GM21825 (cell line): Measurements from ENCODE around the gene AHNAK.
"Not testable (repeated sequence)": the region's sequence is repeated elsewhere in the genome, so short reads cannot be mapped to it uniquely, and the experiment has no call there.

Source experiments
- ATAC-seq: cut with Tn5 transposase; IDR thresholded peaks from one replicate; pipeline ENCODE4 v1.9.1; 2021; ENCODE audit warnings: mild to moderate bottlenecking, moderate library complexity; ENCODE audit not compliant: unreplicated experiment

The AHNAK gene

GRCh38 chr11:62468577-62468976, 78.0 kb downstream of the AHNAK start:
- no peak for ATAC-seq

- no peak for ATAC-seq
Measured at GRCh38 chr11:62466444-62466843, 80.2 kb downstream of the AHNAK start.

DNA sequence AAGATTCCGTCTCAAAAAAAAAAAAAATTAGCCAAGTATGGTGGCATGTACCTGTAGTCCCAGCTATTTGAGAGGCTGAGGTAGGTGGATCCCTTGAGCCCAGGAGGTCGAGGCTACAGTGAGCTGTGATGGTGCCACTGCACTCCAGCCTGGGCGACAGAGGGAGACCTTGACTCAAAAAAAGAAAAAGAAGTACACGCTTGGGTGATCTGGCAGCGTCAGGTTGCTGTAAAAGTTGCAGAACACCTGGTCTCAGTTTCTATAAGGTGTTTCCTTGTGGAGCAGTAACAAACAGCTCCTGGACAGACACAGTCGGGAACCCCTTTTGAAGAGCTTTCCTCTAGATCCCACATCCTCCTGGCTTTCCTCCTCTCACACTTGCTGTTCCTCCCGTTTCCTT, 82.0 kb downstream of the AHNAK start:
- ATAC-seq = no peak

DNA sequence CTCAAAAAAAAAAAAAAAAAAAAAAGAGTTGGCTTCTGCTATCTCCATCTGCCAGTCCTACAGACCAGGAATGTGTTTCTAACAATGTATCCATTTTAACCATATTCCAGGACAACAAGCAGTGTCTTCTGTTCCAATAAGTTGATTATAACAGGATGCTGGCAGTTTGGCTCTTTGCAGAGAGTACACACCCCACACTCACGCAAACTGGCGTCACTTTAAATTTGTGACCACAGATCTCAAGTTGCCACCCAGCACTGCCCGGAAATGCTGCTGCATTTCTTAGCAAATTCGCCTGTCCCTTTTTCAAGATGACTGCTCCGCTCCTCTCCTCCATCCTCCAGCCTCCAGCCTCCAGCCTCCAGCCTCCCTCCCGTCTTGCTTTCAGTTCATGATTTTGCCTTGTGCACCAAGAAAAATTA, 83.5 kb downstream of the AHNAK start:
- no peak for ATAC-seq

DNA sequence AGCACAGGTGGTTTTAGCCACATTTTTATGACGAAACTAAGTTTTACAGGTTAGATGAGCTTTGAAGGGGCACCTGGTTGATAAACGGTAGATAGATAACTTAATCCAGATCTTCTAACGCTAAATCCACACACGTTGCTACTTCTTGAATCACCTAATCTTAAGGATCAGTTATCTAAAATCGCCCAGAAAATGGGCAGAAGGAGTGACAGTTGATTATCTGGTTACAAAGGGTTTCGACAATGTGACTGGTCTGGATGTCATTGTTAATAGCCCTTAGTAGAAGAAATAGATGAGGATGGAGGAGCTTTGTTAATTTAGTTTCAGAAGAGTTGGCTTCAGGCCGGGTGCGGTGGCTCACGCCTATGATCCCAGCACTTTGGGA, 84.1 kb downstream of the AHNAK start:
- ATAC-seq = no peak

GRCh38 chr11:62461740-62462507, 84.7 kb downstream of the AHNAK start:
- no peak for ATAC-seq

- no peak for ATAC-seq
Measured at GRCh38 chr11:62459080-62459479, 87.5 kb downstream of the AHNAK start.

GRCh38 chr11:62458212-62459002, 88.2 kb downstream of the AHNAK start:
- no peak for ATAC-seq

DNA sequence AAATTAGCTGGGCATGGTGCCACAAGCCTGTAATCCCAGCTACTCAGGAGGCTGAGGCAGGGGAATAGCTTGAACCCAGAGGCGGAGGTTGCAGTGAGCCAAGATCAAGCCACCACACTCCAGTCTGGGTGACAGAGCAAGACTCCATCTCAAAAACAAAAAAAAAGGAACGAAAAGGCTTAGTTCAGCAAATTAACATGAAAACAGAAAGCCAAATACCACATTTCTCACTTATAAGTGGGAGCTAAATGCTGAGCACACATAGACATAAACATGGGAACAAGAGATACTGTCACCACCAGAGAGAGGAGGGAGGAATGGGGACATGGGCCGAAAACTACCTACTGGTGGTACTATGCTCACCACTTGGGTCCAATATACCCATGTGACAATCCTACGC, 89.1 kb downstream of the AHNAK start:
- ATAC-seq = no peak

GRCh38 chr11:62456630-62457029, 90.0 kb downstream of the AHNAK start:
- no peak for ATAC-seq

DNA sequence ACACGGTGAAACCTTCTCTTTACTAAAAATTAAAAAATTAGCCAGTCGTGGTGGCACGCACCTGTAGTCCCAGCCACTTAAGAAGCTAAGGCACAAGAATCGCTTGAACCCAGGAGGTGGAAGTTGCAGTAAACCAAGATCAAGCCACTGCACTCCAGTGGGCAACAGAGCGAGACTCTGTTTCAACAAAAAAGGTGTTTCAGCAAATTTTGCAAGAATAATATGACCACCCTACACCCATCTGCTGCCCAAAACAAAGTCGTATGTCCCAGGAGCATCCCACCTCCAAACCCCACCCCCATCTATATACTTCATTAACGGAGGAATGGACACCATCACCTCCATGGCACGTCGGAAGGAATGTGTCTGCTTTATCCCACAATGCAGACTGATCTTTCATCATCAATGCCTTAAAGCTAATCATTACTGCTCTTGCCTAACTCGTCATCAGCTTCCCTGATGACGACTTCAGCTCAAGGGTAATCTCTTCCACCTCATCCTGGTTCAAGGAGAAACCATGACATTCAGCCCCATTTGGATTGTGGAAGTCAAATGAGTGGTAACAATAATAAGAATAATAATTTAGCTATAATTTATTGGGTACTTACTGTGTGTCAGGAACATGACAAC, 93.7 kb downstream of the AHNAK start:
- ATAC-seq = no peak

DNA sequence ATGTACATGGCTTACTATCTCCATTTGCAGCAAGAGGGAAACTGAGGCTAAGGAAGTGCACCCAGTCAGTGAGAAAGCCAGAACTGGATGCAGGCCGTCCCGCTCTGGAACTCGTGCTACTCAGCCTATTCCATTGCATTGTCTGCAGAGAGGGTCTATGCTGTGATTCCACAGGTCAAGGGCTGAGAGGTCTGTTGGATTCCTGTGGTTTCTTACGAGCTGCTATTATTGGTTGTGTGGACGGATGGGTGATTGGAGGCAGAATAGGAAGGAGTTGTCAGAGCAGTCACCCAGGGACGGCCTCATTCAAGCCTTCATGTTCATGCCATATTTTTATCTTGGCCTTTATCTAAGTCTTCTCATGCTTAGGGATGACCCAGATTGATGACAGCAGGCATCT, 94.3 kb downstream of the AHNAK start:
- no peak for ATAC-seq

- ATAC-seq = no peak
Measured at GRCh38 chr11:62451241-62451621, 95.4 kb downstream of the AHNAK start.

DNA sequence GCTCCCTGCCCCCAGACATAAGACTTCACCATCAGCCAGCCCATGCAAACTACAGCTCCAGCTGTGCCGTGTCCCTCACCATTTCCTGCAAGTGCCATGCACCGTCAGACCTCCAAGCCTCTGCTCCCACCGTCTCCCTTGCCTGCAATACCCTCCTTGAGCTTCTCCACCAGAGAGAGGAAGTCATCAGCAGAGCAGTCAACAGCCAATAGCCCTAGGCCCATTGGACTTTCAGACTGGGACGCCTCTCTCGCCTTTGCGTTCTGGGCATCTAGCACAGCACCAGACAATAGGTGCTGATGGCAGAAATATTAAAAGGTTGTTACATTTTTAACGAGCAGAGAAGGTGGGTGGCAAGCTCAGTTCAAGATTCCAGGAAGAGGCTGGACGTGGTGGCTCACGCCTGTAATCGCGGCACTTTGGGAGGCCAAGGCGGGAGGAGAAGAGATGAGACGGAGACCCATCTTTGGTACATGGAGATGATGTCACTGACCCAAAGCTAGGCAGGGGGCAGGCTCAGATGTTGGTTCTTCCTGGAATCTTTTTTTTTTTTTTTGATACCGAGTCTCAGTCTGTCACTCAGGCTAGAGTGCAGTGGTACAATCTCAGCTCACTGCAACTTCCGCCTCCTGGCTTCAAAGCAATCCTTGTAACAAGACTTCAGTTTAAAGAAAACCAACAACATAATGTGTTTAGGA, 95.9 kb downstream of the AHNAK start:
- no peak for ATAC-seq

DNA sequence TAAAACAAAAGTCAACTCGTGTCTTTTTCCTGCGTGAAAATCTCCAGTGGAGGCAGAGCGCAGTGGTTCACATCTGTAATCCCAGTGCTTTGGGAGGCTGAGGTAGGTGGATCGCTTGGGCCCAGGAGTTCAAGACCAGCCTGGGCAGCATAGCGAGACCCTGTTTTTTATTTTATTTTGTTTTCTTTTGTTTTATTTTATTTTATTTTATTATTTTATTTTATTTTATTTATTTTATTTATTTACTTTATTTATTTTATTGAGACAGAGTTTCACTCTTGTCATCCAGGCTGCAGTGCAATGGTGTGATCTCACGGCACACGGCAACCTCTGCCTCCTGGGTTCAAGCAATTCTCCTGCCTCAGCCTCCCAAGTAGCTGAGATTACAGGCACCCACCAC, 96.7 kb downstream of the AHNAK start:
- ATAC-seq = not testable (repeated sequence)

GRCh38 chr11:62449451-62449851, 97.2 kb downstream of the AHNAK start:
- no peak for ATAC-seq

- ATAC-seq = no peak
Measured at GRCh38 chr11:62446091-62446490, 100.5 kb downstream of the AHNAK start.

DNA sequence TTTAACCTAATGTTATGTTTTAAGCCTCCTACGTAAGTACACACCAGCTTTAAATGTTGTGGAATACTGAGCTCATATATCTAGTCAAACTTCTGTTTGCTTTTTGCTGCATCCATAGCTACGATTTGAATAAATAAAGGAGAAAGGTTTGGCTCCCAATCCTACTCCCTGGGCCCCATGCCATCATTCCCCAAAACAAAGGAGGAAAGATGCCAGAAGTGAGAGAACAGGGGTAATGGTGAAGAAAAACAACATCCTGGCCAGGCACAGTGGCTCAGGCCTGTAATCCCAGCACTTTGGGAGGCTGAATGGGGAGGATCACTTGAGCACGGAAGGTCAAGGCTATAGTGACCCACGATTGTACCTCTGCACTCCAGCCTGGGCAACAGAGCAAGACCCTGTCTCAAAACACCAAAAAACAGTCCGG, 101.3 kb downstream of the AHNAK start:
- ATAC-seq = no peak

GRCh38 chr11:62444835-62445234, 101.8 kb downstream of the AHNAK start:
- ATAC-seq = no peak

DNA sequence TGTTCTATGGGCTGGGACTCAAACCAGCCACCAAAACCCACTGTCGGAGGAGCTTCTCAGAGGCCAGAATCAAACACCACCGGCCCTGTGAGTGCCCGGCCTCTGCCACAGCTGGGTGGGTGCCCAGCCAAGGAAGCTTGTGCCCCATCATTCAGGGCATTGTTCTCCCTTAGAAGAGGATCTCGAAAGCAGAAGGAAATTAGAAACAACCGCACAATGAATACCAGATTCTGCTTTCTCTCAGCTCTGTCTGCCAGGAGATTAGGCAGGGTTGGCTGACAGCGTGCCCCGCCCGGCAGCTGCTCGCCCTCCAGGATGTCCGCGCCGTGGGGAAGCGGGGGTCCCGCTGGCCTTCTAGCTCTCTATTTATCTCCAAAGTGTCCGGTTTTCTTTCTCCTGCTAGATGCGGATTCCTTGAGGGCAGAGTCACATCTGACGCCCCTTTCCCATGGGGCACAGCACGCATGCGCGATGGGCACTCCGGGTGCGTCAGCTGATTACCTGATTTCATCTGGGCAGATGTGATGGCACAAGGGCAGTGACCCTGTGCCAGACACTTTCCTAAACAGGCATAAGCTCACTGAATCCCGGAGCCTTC, 102.3 kb downstream of the AHNAK start:
- no peak for ATAC-seq
